T1000 (cell line): ENCODE measurements around the gene TBC1D2B.
A peak's percentile ranks its signal among the peaks of the same experiment; 100 is the strongest.

ENCODE experiments used
- DNase-seq: peaks from one replicate; lab custom pipeline; 2025; ENCODE audit warnings: mixed read lengths; lab: John Stamatoyannopoulos, UW

TBC1D2B gene

GRCh38 chr15:78077053-78077870 lies at the start of gene TBC1D2B:
TBC1D2B (minus strand) TSS chr15:78077711; CDS start chr15:78077652, 59 bp downstream.
- no peak for DNase-seq

GRCh38 chr15:78125267-78125666 lies 47.8 kb upstream of the TBC1D2B start:
- DNase-seq, result no peak

- no peak for DNase-seq
These were observed 43.0 kb upstream of the TBC1D2B start for GRCh38 chr15:78120523-78120922.

- DNase-seq, result no peak
These were observed 35.0 kb upstream of the TBC1D2B start for GRCh38 chr15:78112551-78112950.

- DNase-seq, result no peak
These were observed 34.3 kb upstream of the TBC1D2B start for GRCh38 chr15:78111788-78112187.

GRCh38 chr15:78110916-78111475 lies 33.5 kb upstream of the TBC1D2B start:
- no peak for DNase-seq

GRCh38 chr15:78110096-78110495 lies 32.6 kb upstream of the TBC1D2B start:
- DNase-seq, result no peak

GRCh38 chr15:78109156-78109555 lies 31.6 kb upstream of the TBC1D2B start:
- no peak for DNase-seq

- peak; percentile 58 for DNase-seq
These were observed 31.0 kb upstream of the TBC1D2B start for GRCh38 chr15:78108300-78109084.

GRCh38 chr15:78107471-78107870 lies 30.0 kb upstream of the TBC1D2B start:
- DNase-seq, result no peak

- DNase-seq, result no peak
These were observed 28.1 kb upstream of the TBC1D2B start for GRCh38 chr15:78105476-78106241.

GRCh38 chr15:78104566-78105475 lies 27.3 kb upstream of the TBC1D2B start:
- DNase-seq, result no peak

GRCh38 chr15:78104119-78104479 lies 26.6 kb upstream of the TBC1D2B start:
- DNase-seq, result no peak

- DNase-seq, result no peak
These were observed 26.1 kb upstream of the TBC1D2B start for GRCh38 chr15:78103406-78104118.

GRCh38 chr15:78102741-78103140 lies 25.2 kb upstream of the TBC1D2B start:
- no peak for DNase-seq

GRCh38 chr15:78102211-78102610 lies 24.7 kb upstream of the TBC1D2B start:
- no peak for DNase-seq

- no peak for DNase-seq
These were observed 24.1 kb upstream of the TBC1D2B start for GRCh38 chr15:78101423-78102105.

- no peak for DNase-seq
These were observed 23.4 kb upstream of the TBC1D2B start for GRCh38 chr15:78100886-78101285.

GRCh38 chr15:78098131-78098755 lies 20.7 kb upstream of the TBC1D2B start:
- no peak for DNase-seq
